PC-3 (cell line): ENCODE measurements around the gene CALN1. TPM values are rescaled to one million over a fixed set of nuclear protein-coding genes. Genes with fewer than 3 reads are reported as not detected.

Experiments used
- ATAC-seq: fragments of 200-7000 bp; cut with Tn5 transposase; 2 replicates; pipeline ENCODE4 v1.9.1; 2020; ENCODE audit warnings: mild to moderate bottlenecking, moderate library complexity
- BruUV-seq: library from RNA; stranded (reverse); fragments of 400-500 nt; replicated peaks from 2 replicates; lab custom pipeline; 2021; lab: Mats Ljungman, UMichigan
- CTCF ChIA-PET: fragments of 300-600 bp; sonication (Branson Sonifier 250); formaldehyde crosslinking; loops from one replicate; lab custom pipeline; 2022; ENCODE audit warnings: antibody characterized with exemption; lab: Charles Lee
- POLR2A ChIA-PET: fragments of 300-600 bp; sonication (Branson Sonifier 250); formaldehyde crosslinking; loops from one replicate; lab custom pipeline; 2022; ENCODE audit warnings: antibody characterized with exemption; ENCODE audit not compliant: unreplicated experiment; lab: Charles Lee
- DNase-seq: peaks from one replicate; pipeline ENCODE4 v3.0.0-alpha.2; 2015
- H2AFZ ChIP-seq: fragments of 300-600 bp; sonication (generic); 2 replicates; pipeline ENCODE4 v1.6.0; 2016; ENCODE audit warnings: antibody characterized with exemption, low read length
- H3F3A ChIP-seq: fragments of 300-600 bp; sonication (generic); one replicate; pipeline ENCODE4 v1.6.0; 2017; ENCODE audit warnings: antibody characterized with exemption, low read length, control low read depth, mild to moderate bottlenecking; ENCODE audit not compliant: unreplicated experiment
- H3K27ac ChIP-seq: fragments of 300-600 bp; sonication (generic); 2 replicates; pipeline ENCODE4 v1.5.1; 2016; ENCODE audit warnings: mild to moderate bottlenecking, low read length
- H3K27me3 ChIP-seq: fragments of 300-600 bp; sonication (generic); 2 replicates; pipeline ENCODE4 v1.6.1; 2016; ENCODE audit warnings: low read length, mixed read lengths
- H3K36me3 ChIP-seq: fragments of 300-600 bp; sonication (generic); 2 replicates; pipeline ENCODE4 v1.6.1; 2016; ENCODE audit warnings: low read depth, mixed run types, low read length, mixed read lengths
- H3K4me1 ChIP-seq: fragments of 300-600 bp; sonication (generic); 2 replicates; pipeline ENCODE4 v1.5.1; 2016; ENCODE audit warnings: low read length; ENCODE audit not compliant: insufficient read depth
- H3K4me2 ChIP-seq: fragments of 300-600 bp; sonication (generic); 2 replicates; pipeline ENCODE4 v1.6.0; 2016; ENCODE audit warnings: low read length
- H3K4me3 ChIP-seq: fragments of 300-600 bp; sonication (generic); 2 replicates; pipeline ENCODE4 v1.5.1; 2016; ENCODE audit warnings: mild to moderate bottlenecking, low read length, mixed read lengths
- H3K79me2 ChIP-seq: fragments of 300-600 bp; sonication (generic); 2 replicates; pipeline ENCODE4 v1.6.1; 2017; ENCODE audit warnings: low read length, mixed read lengths
- H3K9ac ChIP-seq: fragments of 300-600 bp; sonication (generic); 2 replicates; pipeline ENCODE4 v1.6.0; 2016; ENCODE audit warnings: mild to moderate bottlenecking, low read length
- H3K9me2 ChIP-seq: fragments of 300-600 bp; sonication (generic); replicated peaks from 2 replicates; pipeline ENCODE4 v1.6.1; 2016; ENCODE audit warnings: mixed run types, low read length, mixed read lengths
- H3K9me3 ChIP-seq: fragments of 300-600 bp; sonication (generic); 2 replicates; pipeline ENCODE4 v1.6.1; 2016; ENCODE audit warnings: low read length, mixed read lengths
- H4K20me1 ChIP-seq: fragments of 300-600 bp; sonication (generic); 2 replicates; pipeline ENCODE4 v1.6.1; 2016; ENCODE audit warnings: low read length, mixed read lengths
- CTCF ChIP-seq: fragments of 300-600 bp; sonication (generic); conservative IDR thresholded peaks from 2 replicates; pipeline ENCODE4 v1.5.1; 2017; ENCODE audit warnings: antibody characterized with exemption, low read depth, mild to moderate bottlenecking, low read length
- EZH2 ChIP-seq: fragments of 300-600 bp; sonication (generic); IDR thresholded peaks from one replicate; pipeline ENCODE4 v1.6.1; 2017; ENCODE audit warnings: antibody characterized with exemption, mild to moderate bottlenecking, low read length; ENCODE audit not compliant: unreplicated experiment
- EZH2phosphoT487 ChIP-seq: fragments of 300-600 bp; sonication (generic); IDR thresholded peaks from 2 replicates; pipeline ENCODE4 v1.6.1; 2018; ENCODE audit warnings: mild to moderate bottlenecking, antibody characterized with exemption, low read length, borderline replicate concordance
- intact Hi-C: fragments of 100-400 bp; cut with micrococcal nuclease; formaldehyde crosslinking; loops from 2 replicates; pipeline ENCODE4 v1.9.0; 2023
- total RNA-seq: library from RNA; depleted of rRNA; stranded (reverse); fragments of >200 nt; gene quantifications from 2 replicates; pipeline ENCODE4 v1.2.3, GENCODE V29; 2014

Gene CALN1
- total RNA-seq, 1 experiment from 2014 or later = not detected

DNA sequence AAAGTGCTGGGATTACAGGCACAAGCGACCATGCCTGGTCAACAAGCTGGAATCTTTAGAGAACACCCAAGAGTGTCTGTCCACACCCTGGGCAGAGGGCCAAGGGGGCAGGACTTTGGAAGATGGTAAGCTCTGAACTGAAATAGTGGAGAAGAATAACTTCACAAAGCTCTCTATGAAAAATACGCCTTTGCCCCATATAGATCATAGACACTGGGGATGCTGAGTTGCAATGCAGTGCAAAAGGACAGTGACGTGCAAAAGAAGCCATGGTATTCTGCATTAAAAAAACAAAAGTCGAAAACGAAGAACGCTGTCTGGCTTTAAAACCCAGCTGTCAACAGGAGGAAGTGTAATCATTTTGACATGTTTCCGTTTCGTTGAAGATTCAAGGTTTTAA is 353.6 kb downstream of the CALN1 start:
- CTCF ChIA-PET = no interaction called here
- Histone ChIP-seq H3K4me3 (no peak overlapping the region), H3K27ac (no peak overlapping the region), H3K79me2 (no peaks in the 10 kb centered on the region), H3K9me3 (no peaks in the 10 kb centered on the region), H3K36me3 (no peaks in the 10 kb centered on the region), H2AFZ (no peak overlapping the region), H3K4me1 (no peaks in the 10 kb centered on the region), H3K27me3 (no peaks in the 10 kb centered on the region), H4K20me1 (no peaks in the 10 kb centered on the region), H3K9ac (no peak overlapping the region), H3F3A (no peaks in the 10 kb centered on the region), H3K4me2 (no peak overlapping the region), H3K9me2 (no peaks in the 10 kb centered on the region)
- no TSS peak for BruUV-seq
- POLR2A ChIA-PET = no interaction called here
- TF ChIP-seq EZH2phosphoT487 = no peak
- TF ChIP-seq CTCF = no peak
- TF ChIP-seq EZH2 = no peak
- DNase-seq (no peak), ATAC-seq (no peak)
- intact Hi-C loops = no loop called here

- ATAC-seq (no peak), DNase-seq (no peak)
- no peak overlapping the region for H2AFZ ChIP-seq
- no peak overlapping the region for H3K9ac ChIP-seq
- no peaks in the 10 kb centered on the region for H3K9me2 ChIP-seq
- H3K4me1 ChIP-seq = no peaks in the 10 kb centered on the region
- no peak overlapping the region for H3K4me2 ChIP-seq
- no peak overlapping the region for H3K4me3 ChIP-seq
- intact Hi-C loops = no loop called here
- TF ChIP-seq EZH2phosphoT487 (no peak), EZH2 (no peak), CTCF (no peak)
- BruUV-seq = no TSS peak
- no peaks in the 10 kb centered on the region for H3K9me3 ChIP-seq
- no peaks in the 10 kb centered on the region for H3K27me3 ChIP-seq
- H4K20me1 ChIP-seq = no peaks in the 10 kb centered on the region
- H3F3A ChIP-seq = no peaks in the 10 kb centered on the region
- ChIA-PET POLR2A (no interaction called here), CTCF (no interaction called here)
- H3K27ac ChIP-seq = no peak overlapping the region
- no peaks in the 10 kb centered on the region for H3K79me2 ChIP-seq
- no peaks in the 10 kb centered on the region for H3K36me3 ChIP-seq
These were observed 354.3 kb downstream of the CALN1 start for GRCh38 chr7:72057796-72058195.

DNA sequence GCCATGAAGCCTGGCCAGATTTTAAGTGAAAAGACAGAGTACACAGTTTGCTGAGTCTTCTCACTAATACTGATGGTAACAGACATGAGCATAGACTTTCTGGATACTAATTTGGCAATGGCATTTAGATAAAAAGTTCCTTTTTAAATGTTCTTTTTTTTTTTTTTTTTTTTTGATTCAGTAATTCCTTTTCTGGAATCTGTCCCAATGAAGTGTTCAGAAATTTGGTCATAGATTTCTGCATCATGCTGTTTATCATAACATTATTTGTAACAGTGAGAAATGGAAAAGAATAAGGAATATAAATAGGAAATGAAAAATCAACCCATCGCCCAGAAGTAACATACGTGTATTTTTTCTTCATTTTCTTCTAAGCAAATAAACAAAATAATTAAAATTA is 354.9 kb downstream of the CALN1 start:
- Histone ChIP-seq H3K4me2 (no peak overlapping the region), H4K20me1 (no peaks in the 10 kb centered on the region), H3K27ac (no peak overlapping the region), H2AFZ (no peak overlapping the region), H3K79me2 (no peaks in the 10 kb centered on the region), H3K9ac (no peak overlapping the region), H3K4me3 (no peak overlapping the region), H3F3A (no peaks in the 10 kb centered on the region), H3K9me2 (no peaks in the 10 kb centered on the region), H3K4me1 (no peaks in the 10 kb centered on the region), H3K36me3 (no peaks in the 10 kb centered on the region), H3K9me3 (no peaks in the 10 kb centered on the region), H3K27me3 (no peaks in the 10 kb centered on the region)
- ATAC-seq (no peak), DNase-seq (no peak)
- BruUV-seq = no TSS peak
- POLR2A ChIA-PET = no interaction called here
- CTCF ChIA-PET = no interaction called here
- intact Hi-C loops = no loop called here
- no peak for TF ChIP-seq EZH2phosphoT487
- TF ChIP-seq CTCF = no peak
